ENCODE data around the gene NFASC.

NFASC gene

DNA sequence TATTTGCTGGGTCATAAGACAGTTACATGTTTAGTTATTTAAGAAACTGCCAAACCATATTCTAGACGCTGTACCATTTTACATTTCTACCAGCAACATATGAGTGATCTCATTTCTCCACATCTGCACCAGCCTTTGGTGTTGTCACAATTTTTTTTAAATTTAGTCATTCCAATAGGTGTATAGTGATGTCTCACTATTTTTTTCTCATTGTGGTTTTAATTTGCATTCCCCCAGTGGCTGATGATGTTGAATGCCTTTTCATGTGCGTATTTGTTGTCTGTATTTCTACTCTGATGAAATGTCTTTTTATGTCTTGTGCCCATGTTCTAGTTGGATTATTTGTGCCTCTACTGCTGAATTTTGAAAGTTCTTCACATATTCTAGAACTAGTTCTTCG lies 38.4 kb downstream of the NFASC start:
- H3K4me2 ChIP-seq (ENCODE audit: low read length) = no peak overlapping the region
- no peaks in the 10 kb centered on the region for H3K9me3 ChIP-seq (ENCODE audit: control insufficient read depth, insufficient read depth, low read length)
- H3K9me2 ChIP-seq (replicated peaks; ENCODE audit: control insufficient read depth, low read length) = no peaks in the 10 kb centered on the region
- H3F3A ChIP-seq (ENCODE audit: control insufficient read depth, insufficient read depth) = no peaks in the 10 kb centered on the region
- H3K79me2 ChIP-seq (ENCODE audit: control insufficient read depth, low read length) = no peaks in the 10 kb centered on the region
- H3K27me3 ChIP-seq (ENCODE audit: control insufficient read depth, low read length) = peaks cover 36% of the 10 kb centered on the region
- TF ChIP-seq, protein P1, sequence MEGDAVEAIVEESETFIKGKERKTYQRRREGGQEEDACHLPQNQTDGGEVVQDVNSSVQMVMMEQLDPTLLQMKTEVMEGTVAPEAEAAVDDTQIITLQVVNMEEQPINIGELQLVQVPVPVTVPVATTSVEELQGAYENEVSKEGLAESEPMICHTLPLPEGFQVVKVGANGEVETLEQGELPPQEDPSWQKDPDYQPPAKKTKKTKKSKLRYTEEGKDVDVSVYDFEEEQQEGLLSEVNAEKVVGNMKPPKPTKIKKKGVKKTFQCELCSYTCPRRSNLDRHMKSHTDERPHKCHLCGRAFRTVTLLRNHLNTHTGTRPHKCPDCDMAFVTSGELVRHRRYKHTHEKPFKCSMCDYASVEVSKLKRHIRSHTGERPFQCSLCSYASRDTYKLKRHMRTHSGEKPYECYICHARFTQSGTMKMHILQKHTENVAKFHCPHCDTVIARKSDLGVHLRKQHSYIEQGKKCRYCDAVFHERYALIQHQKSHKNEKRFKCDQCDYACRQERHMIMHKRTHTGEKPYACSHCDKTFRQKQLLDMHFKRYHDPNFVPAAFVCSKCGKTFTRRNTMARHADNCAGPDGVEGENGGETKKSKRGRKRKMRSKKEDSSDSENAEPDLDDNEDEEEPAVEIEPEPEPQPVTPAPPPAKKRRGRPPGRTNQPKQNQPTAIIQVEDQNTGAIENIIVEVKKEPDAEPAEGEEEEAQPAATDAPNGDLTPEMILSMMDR (IDR thresholded peaks at IDR 0.05; ENCODE audit: low read depth, low read length, poor library complexity, severe bottlenecking) = no peak
- no peak for TF ChIP-seq EZH2phosphoT487 (IDR thresholded peaks at IDR 0.05; ENCODE audit: borderline replicate concordance, low read length)
- no peak overlapping the region for H3K4me3 ChIP-seq (ENCODE audit: low read length)
- no peaks in the 10 kb centered on the region for H4K20me1 ChIP-seq (ENCODE audit: control insufficient read depth, insufficient read depth, low read depth, low read length)
- no peaks in the 10 kb centered on the region for H3K36me3 ChIP-seq (ENCODE audit: control insufficient read depth, low read length)
- peaks cover 8% of the 10 kb centered on the region for H3K4me1 ChIP-seq (ENCODE audit: control insufficient read depth, low read length)
- no peak overlapping the region for H3K27ac ChIP-seq (ENCODE audit: low read depth, low read length)

DNA sequence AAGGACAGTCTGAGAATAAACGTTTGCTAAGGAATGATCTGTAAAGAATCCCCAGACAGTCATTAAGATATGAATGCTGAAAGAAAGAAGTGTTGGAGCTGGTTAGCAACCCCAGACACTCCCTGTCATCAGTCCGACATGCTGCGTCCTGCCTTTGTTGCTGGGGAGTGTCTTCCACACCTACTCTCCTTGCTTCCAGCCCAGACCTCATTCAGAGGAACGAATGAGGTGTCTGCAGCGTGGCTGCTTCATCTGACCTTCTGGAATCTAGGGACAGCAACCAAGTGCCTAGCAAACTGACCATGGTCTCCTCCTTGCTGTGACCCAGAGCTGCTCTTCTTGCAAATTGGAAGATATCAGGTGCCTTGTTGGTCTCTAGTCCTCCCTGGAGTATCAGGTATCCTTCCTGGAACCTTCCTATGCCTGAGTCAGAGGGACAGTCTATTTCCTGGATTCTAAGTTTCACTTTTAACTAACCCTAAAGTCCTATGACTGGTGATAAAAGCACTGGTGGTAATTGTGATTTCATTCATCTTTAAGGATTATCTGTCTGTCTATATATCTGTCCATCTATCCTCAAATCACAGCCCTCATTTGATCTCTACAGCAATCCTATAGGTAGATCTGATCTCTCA lies 45.3 kb downstream of the NFASC start:
- no peaks in the 10 kb centered on the region for H3K79me2 ChIP-seq (ENCODE audit: control insufficient read depth, low read length)
- TF ChIP-seq, protein P1 (IDR thresholded peaks at IDR 0.05; ENCODE audit: low read depth, low read length, poor library complexity, severe bottlenecking) = no peak
- no peak for TF ChIP-seq EZH2phosphoT487 (IDR thresholded peaks at IDR 0.05; ENCODE audit: borderline replicate concordance, low read length)
- no peaks in the 10 kb centered on the region for H3K9me2 ChIP-seq (replicated peaks; ENCODE audit: control insufficient read depth, low read length)
- no peak overlapping the region for H3K4me2 ChIP-seq (ENCODE audit: low read length)
- no peaks in the 10 kb centered on the region for H3F3A ChIP-seq (ENCODE audit: control insufficient read depth, insufficient read depth)
- peaks cover 7% of the 10 kb centered on the region for H3K27me3 ChIP-seq (ENCODE audit: control insufficient read depth, low read length)
- H3K4me3 ChIP-seq (ENCODE audit: low read length) = no peak overlapping the region
- H3K4me1 ChIP-seq (ENCODE audit: control insufficient read depth, low read length) = no peaks in the 10 kb centered on the region
- no peaks in the 10 kb centered on the region for H4K20me1 ChIP-seq (ENCODE audit: control insufficient read depth, insufficient read depth, low read depth, low read length)
- no peaks in the 10 kb centered on the region for H3K9me3 ChIP-seq (ENCODE audit: control insufficient read depth, insufficient read depth, low read length)
- H3K36me3 ChIP-seq (ENCODE audit: control insufficient read depth, low read length) = no peaks in the 10 kb centered on the region
- H3K27ac ChIP-seq (ENCODE audit: low read depth, low read length) = no peak overlapping the region

DNA sequence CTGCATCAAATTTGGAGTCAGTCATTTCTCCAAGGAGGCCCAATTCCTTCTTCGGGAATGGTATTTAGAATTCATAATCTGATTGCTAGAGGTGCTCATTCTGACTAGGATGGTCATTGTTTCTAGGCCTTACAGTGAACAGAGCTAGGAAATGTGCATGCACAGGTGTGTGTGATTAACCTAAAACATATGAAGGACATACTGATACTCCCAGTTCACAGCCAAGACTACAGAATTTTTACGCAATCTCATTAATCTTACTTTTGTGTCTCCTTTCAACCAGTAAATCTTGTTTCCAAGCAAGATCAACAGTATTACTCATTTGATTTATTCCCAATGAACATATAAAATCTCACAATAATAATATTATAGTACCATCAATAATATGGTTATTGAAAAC lies 47.1 kb downstream of the NFASC start:
- Histone ChIP-seq H3K27ac (ENCODE audit: low read depth, low read length) (no peak overlapping the region), H3K4me3 (ENCODE audit: low read length) (no peak overlapping the region), H3K79me2 (ENCODE audit: control insufficient read depth, low read length) (no peaks in the 10 kb centered on the region), H3F3A (ENCODE audit: control insufficient read depth, insufficient read depth) (no peaks in the 10 kb centered on the region), H3K4me2 (ENCODE audit: low read length) (no peak overlapping the region), H3K9me2 (replicated peaks; ENCODE audit: control insufficient read depth, low read length) (no peaks in the 10 kb centered on the region), H3K27me3 (ENCODE audit: control insufficient read depth, low read length) (peaks cover 4% of the 10 kb centered on the region; the same call in 1 of the 2 replicates), H3K4me1 (ENCODE audit: control insufficient read depth, low read length) (no peaks in the 10 kb centered on the region), H4K20me1 (ENCODE audit: control insufficient read depth, insufficient read depth, low read depth, low read length) (no peaks in the 10 kb centered on the region), H3K9me3 (ENCODE audit: control insufficient read depth, insufficient read depth, low read length) (no peaks in the 10 kb centered on the region), H3K36me3 (ENCODE audit: control insufficient read depth, low read length) (no peaks in the 10 kb centered on the region)
- TF ChIP-seq, protein P1 (IDR thresholded peaks at IDR 0.05; ENCODE audit: low read depth, low read length, poor library complexity, severe bottlenecking) = no peak
- TF ChIP-seq EZH2phosphoT487 (IDR thresholded peaks at IDR 0.05; ENCODE audit: borderline replicate concordance, low read length) = no peak
